SK-N-SH treated with all-trans-retinoic acid at 6 μM for 48 hours (cell line): ENCODE data around the gene LYPD6B.
A peak's percentile ranks its signal among the peaks of the same experiment; 100 is the strongest.

Source experiments
- ATAC-seq: fragments of 200-7000 bp; cut with Tn5 transposase; 3 replicates; pipeline ENCODE4 v1.9.1; 2020; ENCODE audit warnings: mild to moderate bottlenecking, moderate library complexity
- ESRRG ChIP-seq: fragments of 250-450 bp; sonication (Bioruptor Pico); IDR thresholded peaks from 2 replicates; pipeline ENCODE4 v1.6.1; 2021; ENCODE audit warnings: mild to moderate bottlenecking
- GLIS3 ChIP-seq: fragments of 250-450 bp; sonication (Bioruptor Pico); IDR thresholded peaks from 2 replicates; pipeline ENCODE4 v1.5.0; 2020; ENCODE audit warnings: mild to moderate bottlenecking, moderate library complexity
- ISL1 ChIP-seq: fragments of 250-450 bp; sonication (Bioruptor Pico); IDR thresholded peaks from 2 replicates; pipeline ENCODE4 v2.1.2; 2022; ENCODE audit warnings: mild to moderate bottlenecking, moderate library complexity
- POU6F1 ChIP-seq: fragments of 250-450 bp; sonication (Bioruptor Pico); IDR thresholded peaks from 2 replicates; pipeline ENCODE4 v1.8.0; 2021; ENCODE audit warnings: low read depth, mild to moderate bottlenecking, moderate library complexity, borderline replicate concordance
- PPARA ChIP-seq: fragments of 250-450 bp; sonication (Bioruptor Pico); IDR thresholded peaks from 2 replicates; pipeline ENCODE4 v1.5.0; 2020; ENCODE audit warnings: mild to moderate bottlenecking, borderline replicate concordance
- SNAI2 ChIP-seq: fragments of 250-450 bp; sonication (Bioruptor Pico); IDR thresholded peaks from 2 replicates; pipeline ENCODE4 v1.5.0; 2020; ENCODE audit warnings: mild to moderate bottlenecking, moderate library complexity
- TCF4 ChIP-seq: fragments of 250-450 bp; sonication (Bioruptor Pico); IDR thresholded peaks from 2 replicates; pipeline ENCODE4 v1.8.0; 2021; ENCODE audit warnings: mild to moderate bottlenecking, moderate library complexity, borderline replicate concordance
- ZC3H10 ChIP-seq: fragments of 250-450 bp; sonication (Bioruptor Pico); IDR thresholded peaks from 2 replicates; pipeline ENCODE4 v1.5.1; 2021; ENCODE audit warnings: mild to moderate bottlenecking, moderate library complexity
- ZFP3 ChIP-seq: fragments of 250-450 bp; sonication (Bioruptor Pico); IDR thresholded peaks from 2 replicates; pipeline ENCODE4 v1.5.0; 2020; ENCODE audit warnings: mild to moderate bottlenecking, moderate library complexity
- ZFP30 ChIP-seq: fragments of 450-650 bp; formaldehyde crosslinking; IDR thresholded peaks from 2 replicates; pipeline ENCODE4 v1.5.0; 2022; ENCODE audit warnings: mild to moderate bottlenecking, moderate library complexity
- ZNF565 ChIP-seq: fragments of 450-650 bp; formaldehyde crosslinking; conservative IDR thresholded peaks from 2 replicates; pipeline ENCODE4 v1.5.0; 2020; ENCODE audit warnings: low read depth, mild to moderate bottlenecking, moderate library complexity
- ZNF70 ChIP-seq: fragments of 450-650 bp; formaldehyde crosslinking; IDR thresholded peaks from 2 replicates; pipeline ENCODE4 v1.5.0; 2020; ENCODE audit warnings: mild to moderate bottlenecking, moderate library complexity
- ZNF8 ChIP-seq: fragments of 450-650 bp; formaldehyde crosslinking; IDR thresholded peaks from 2 replicates; pipeline ENCODE4 v1.5.0; 2020; ENCODE audit warnings: mild to moderate bottlenecking, moderate library complexity
- TF ChIP-seq, protein P1 (sequence below): fragments of 250-450 bp; sonication (Bioruptor Pico); IDR thresholded peaks from 2 replicates; pipeline ENCODE4 v1.5.1; 2020; ENCODE audit warnings: low read depth, mild to moderate bottlenecking, moderate library complexity
- TF ChIP-seq, protein P2 (sequence below): fragments of 250-450 bp; sonication (Bioruptor Pico); IDR thresholded peaks from 2 replicates; pipeline ENCODE4 v1.5.0; 2020; ENCODE audit warnings: mild to moderate bottlenecking, moderate library complexity

Gene LYPD6B

GRCh38 chr2:149132901-149133300 lies 94.4 kb downstream of the LYPD6B start:
- ATAC-seq = no peak
- no peak for TF ChIP-seq ISL1 (CRISPR knock-in tag)
- TF ChIP-seq TCF4 (CRISPR knock-in tag) = no peak
- TF ChIP-seq ZNF70 (CRISPR knock-in tag) = no peak
- no peak for TF ChIP-seq POU6F1
- TF ChIP-seq ESRRG (CRISPR knock-in tag) = no peak
- TF ChIP-seq, protein P1, sequence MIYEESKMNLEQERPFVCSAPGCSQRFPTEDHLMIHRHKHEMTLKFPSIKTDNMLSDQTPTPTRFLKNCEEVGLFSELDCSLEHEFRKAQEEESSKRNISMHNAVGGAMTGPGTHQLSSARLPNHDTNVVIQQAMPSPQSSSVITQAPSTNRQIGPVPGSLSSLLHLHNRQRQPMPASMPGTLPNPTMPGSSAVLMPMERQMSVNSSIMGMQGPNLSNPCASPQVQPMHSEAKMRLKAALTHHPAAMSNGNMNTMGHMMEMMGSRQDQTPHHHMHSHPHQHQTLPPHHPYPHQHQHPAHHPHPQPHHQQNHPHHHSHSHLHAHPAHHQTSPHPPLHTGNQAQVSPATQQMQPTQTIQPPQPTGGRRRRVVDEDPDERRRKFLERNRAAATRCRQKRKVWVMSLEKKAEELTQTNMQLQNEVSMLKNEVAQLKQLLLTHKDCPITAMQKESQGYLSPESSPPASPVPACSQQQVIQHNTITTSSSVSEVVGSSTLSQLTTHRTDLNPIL (CRISPR knock-in tag) = no peak
- TF ChIP-seq, protein P2, sequence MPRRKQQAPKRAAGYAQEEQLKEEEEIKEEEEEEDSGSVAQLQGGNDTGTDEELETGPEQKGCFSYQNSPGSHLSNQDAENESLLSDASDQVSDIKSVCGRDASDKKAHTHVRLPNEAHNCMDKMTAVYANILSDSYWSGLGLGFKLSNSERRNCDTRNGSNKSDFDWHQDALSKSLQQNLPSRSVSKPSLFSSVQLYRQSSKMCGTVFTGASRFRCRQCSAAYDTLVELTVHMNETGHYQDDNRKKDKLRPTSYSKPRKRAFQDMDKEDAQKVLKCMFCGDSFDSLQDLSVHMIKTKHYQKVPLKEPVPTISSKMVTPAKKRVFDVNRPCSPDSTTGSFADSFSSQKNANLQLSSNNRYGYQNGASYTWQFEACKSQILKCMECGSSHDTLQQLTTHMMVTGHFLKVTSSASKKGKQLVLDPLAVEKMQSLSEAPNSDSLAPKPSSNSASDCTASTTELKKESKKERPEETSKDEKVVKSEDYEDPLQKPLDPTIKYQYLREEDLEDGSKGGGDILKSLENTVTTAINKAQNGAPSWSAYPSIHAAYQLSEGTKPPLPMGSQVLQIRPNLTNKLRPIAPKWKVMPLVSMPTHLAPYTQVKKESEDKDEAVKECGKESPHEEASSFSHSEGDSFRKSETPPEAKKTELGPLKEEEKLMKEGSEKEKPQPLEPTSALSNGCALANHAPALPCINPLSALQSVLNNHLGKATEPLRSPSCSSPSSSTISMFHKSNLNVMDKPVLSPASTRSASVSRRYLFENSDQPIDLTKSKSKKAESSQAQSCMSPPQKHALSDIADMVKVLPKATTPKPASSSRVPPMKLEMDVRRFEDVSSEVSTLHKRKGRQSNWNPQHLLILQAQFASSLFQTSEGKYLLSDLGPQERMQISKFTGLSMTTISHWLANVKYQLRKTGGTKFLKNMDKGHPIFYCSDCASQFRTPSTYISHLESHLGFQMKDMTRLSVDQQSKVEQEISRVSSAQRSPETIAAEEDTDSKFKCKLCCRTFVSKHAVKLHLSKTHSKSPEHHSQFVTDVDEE (CRISPR knock-in tag) = no peak
- no peak for TF ChIP-seq GLIS3 (CRISPR knock-in tag)

- ATAC-seq = peak; percentile 42
- TF ChIP-seq ISL1 (CRISPR knock-in tag) = peak; percentile 75
- no peak for TF ChIP-seq SNAI2
Measured at GRCh38 chr2:149134335-149134923, 95.9 kb downstream of the LYPD6B start.

DNA sequence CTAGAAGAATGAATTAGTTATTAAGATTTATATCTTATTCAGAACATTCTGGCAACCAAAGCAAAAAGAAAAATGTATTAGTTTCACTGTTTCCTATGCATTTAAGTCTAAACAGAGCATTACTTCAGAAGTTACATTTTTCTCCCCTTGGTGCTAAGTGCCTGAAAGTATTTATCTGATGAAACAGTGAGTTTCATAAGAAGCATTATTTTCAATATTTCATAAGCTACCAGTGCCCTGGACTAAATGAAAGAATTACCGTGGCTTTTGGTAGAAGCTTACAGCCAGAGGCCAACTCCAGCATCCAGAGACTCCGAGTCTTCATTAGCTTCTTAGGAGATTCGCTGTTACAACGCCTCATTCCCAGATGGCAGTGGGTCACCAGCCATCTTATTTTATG lies 97.6 kb downstream of the LYPD6B start:
- ATAC-seq = no peak
- TF ChIP-seq ZFP3 (CRISPR knock-in tag) (no peak), ZNF565 (CRISPR knock-in tag) (no peak), ISL1 (CRISPR knock-in tag) (no peak), ZC3H10 (no peak), ESRRG (CRISPR knock-in tag) (no peak)
- TF ChIP-seq, protein P1 (CRISPR knock-in tag) = no peak
- TF ChIP-seq, all 23 proteins: peak for 0

- no peak; the same call in 2 of the 3 replicates for ATAC-seq
- TF ChIP-seq, protein P1 (CRISPR knock-in tag) = no peak
- TF ChIP-seq ZNF70 (CRISPR knock-in tag) (no peak), ZFP30 (CRISPR knock-in tag) (no peak), PPARA (CRISPR knock-in tag) (no peak), ZC3H10 (no peak), ESRRG (CRISPR knock-in tag) (no peak)
Measured at GRCh38 chr2:149141046-149141445, 102.5 kb downstream of the LYPD6B start.

- peak; percentile 49; the same call in 1 of the 2 replicates for TF ChIP-seq ISL1 (CRISPR knock-in tag)
- no peak for TF ChIP-seq ZNF8 (CRISPR knock-in tag)
Measured at GRCh38 chr2:149143734-149144133, 105.2 kb downstream of the LYPD6B start.

More at GRCh38 chr2:149143734-149144133, 105.2 kb downstream of the LYPD6B start:
- peak; percentile 44 for ATAC-seq
